Putamen (tissue), 1 donor: ENCODE results near the gene TMEM175.

ENCODE experiments used
- DNase-seq: peaks from one replicate; pipeline ENCODE4 v3.0.0-alpha.2; 2016; ENCODE audit warnings: low spot score

The TMEM175 gene

DNA sequence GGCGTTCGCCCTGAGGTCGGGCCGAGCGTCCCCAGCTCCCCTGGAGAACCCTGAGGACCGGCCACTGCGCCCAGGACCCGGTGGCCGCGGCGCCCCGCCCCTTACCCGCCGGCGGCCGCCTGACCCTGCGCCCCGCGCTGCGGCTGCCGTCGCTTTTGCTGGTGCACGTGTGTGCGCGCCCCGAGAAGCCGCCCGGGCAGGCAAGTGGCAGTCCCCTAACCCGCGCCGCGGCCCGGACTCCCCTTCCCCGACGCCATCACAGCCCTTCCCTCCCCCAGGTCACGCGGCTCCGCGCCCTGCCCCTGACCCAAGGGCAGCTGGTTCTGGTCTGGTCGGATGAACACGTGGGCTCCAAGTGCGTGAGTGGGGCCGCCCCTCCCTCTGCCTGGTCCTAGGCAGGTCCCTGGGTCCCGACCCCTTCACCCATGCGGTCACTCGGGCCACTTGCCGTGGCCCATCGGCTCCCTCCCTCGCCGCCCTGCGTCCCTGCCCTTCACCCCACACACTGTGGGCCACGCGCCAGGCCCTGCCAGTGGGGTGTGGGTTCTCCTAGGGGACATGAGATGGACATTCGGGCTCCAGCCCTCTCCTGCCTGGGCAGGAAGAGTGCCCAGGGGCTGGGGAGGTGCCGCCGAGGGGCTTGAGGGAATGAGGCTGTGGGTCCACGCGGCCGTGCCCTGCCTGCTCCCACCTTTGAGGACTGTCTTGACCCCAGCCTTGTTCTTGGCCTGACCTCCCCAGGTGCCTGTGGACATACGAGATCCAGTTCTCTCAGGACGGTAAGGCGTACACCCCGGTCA, 71.2 kb downstream of the TMEM175 start:
- no peak for DNase-seq

DNA sequence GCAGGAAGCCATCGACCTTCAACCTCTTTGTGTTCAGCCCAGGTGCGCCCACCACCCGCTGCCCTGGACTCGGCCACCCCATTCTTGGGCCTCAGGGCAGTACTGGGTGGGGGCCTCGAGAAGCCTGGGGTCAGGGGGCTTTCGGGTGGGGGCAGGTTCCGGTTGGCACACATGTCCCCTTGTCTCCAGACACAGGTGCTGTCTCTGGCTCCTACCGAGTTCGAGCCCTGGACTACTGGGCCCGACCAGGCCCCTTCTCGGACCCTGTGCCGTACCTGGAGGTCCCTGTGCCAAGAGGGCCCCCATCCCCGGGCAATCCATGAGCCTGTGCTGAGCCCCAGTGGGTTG, 71.8 kb downstream of the TMEM175 start:
- DNase-seq, result no peak

DNA sequence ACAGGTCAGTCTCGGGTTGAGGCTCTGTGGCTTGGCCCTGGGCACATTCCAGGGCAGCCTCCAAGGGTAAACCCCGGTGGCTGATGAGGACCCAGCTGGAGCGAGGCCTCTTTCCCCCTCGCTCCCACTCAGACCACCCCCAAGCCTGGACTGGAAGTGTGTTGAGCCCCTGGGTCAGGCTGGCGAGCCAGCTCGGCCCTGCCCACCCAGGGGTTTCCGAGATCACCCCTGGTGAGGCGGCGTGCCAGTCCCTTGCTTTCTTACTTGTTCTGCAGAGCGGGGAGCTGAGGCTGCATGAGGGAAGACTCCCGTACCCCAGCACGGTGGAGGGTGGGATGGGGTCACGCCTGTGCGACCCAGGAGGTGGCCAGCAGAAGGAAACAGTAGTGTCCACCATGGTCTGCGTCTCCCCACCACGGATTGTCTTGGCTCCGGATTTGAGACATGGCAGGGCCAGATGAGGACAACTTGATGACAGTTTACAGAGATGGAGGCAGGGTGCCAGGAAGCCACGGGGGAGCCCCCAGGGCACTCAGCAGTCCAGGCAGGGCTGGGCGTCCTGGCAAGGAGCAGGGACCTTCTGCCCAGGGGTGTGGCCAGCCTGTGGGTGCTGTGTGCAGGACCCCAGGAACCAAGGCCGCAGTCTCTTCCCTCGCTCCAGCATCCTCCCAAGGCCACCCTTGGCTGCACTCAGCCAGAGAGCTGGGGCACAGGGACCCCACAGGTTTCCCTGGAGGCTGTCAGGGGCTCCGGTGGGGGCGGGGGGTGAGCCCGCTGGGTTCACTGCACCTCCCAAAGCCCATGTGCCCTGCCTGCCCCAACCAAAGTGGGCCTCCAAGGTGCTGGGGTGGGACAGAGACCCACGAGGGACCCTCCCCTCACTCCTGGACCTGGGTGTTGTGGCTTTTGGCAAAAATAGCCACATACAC, 72.6 kb downstream of the TMEM175 start:
- no peak for DNase-seq

DNA sequence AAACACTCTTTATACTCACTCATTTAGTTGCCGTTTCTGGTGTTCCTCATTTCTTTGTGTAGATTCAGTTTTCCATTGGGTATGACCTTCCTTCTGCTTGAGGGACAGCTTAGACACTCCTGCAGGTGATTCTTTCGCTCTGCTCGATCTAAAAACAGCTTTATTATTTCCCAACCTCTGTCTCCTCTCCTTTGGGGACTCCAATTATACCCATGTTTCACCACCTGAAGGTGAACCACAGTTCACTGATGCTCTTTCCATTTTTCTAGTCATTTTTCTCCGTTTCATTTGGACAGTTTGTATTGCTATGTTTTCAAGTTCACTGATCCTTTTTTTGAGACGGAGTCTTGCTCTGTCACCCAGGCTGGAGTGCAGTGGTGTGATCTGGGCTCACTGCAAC, 74.6 kb downstream of the TMEM175 start:
- no peak for DNase-seq
